Right ventricle myocardium inferior (tissue), 1 donor: ENCODE data around the gene ANXA8L1. TPM values are rescaled to one million over a fixed set of nuclear protein-coding genes. Genes with fewer than 3 reads are reported as not detected.
"Not testable (repeated sequence)": the region's sequence is repeated elsewhere in the genome, so short reads cannot be mapped to it uniquely, and the experiment has no call there.

Source experiments
- ATAC-seq: fragments of 200-7000 bp; cut with Tn5 transposase; one replicate; pipeline ENCODE4 v1.9.1; 2020; ENCODE audit warnings: mild to moderate bottlenecking, moderate library complexity
- DNase-seq: peaks from one replicate; pipeline ENCODE4 v3.0.0; 2021; ENCODE audit errors: missing footprints
- intact Hi-C: fragments of 100-400 bp; cut with DNase I; formaldehyde crosslinking; loops from one replicate; pipeline ENCODE4 v1.11.0; 2022
- long read RNA-seq: library from polyadenylated mRNA; unstranded; transcript quantifications from one replicate; pipeline ENCODE4 v2.0.0, GENCODE V29; 2021
- total RNA-seq: library from RNA; stranded (reverse); fragmentation: NEBNext Ultra II Directional; extraction: Animal tissue kit (Norgen Biotek cat#: 25700); gene quantifications from one replicate; pipeline ENCODE4 v1.2.1, GENCODE V29; 2021
- donor health status: DM: no; HTN: yes; CAD: no; lungs with severe emphysema.

The ANXA8L1 gene
- total RNA-seq = 0.68 TPM
- long read RNA-seq, partial matches to known transcripts = 0 of 2 reads
- long read RNA-seq, other reads (novel, unspliced or antisense) = 1 of 2 reads

GRCh38 chr10:46375406-46375805 is at the start of gene ANXA8L1:
ANXA8L1 (plus strand) TSS chr10:46375776; CDS start chr10:46375852, 76 bp downstream.
- intact Hi-C loops, DNase-seq: not testable (repeated sequence)
- ATAC-seq = peak; percentile 29

GRCh38 chr10:46326066-46326465 is 49.5 kb upstream of the ANXA8L1 start:
- ATAC-seq = no peak
- DNase-seq = no peak
- intact Hi-C loops = loop anchor here (10.0 kb wide), 1 partner anchor 91 kb away; no protein-coding TSS in a partner anchor

GRCh38 chr10:46326971-46327370 is 48.6 kb upstream of the ANXA8L1 start:
- ATAC-seq (no peak), DNase-seq (no peak)
- intact Hi-C loops = loop anchor here (10.0 kb wide), 1 partner anchor 92 kb away; no protein-coding TSS in a partner anchor

- DNase-seq (no peak), ATAC-seq (no peak)
- intact Hi-C loops = loop anchor here (10.0 kb wide), 1 partner anchor 93 kb away; no protein-coding TSS in a partner anchor
Measured at GRCh38 chr10:46327685-46328084, 47.9 kb upstream of the ANXA8L1 start.

GRCh38 chr10:46328853-46329689 is 46.5 kb upstream of the ANXA8L1 start:
- ATAC-seq = no peak
- no peak for DNase-seq

GRCh38 chr10:46329690-46330016 is 45.9 kb upstream of the ANXA8L1 start:
- intact Hi-C loops = loop anchor here (10.0 kb wide), 1 partner anchor 95 kb away; no protein-coding TSS in a partner anchor
- ATAC-seq (no peak), DNase-seq (no peak)

More at GRCh38 chr10:46328853-46329689, 46.5 kb upstream of the ANXA8L1 start:
- intact Hi-C loops = loop anchor here (10.0 kb wide), 1 partner anchor 94 kb away; no protein-coding TSS in a partner anchor

- no peak for DNase-seq
- ATAC-seq = no peak
- intact Hi-C loops = no loop called here
Measured at GRCh38 chr10:46330894-46331293, 44.7 kb upstream of the ANXA8L1 start.

- ATAC-seq, DNase-seq, intact Hi-C loops: not testable (repeated sequence)
Measured at GRCh38 chr10:46365484-46365883, 10.1 kb upstream of the ANXA8L1 start.

GRCh38 chr10:46367209-46367608 is 8.4 kb upstream of the ANXA8L1 start:
- ATAC-seq, intact Hi-C loops, DNase-seq: not testable (repeated sequence)

GRCh38 chr10:46367666-46368240 is 7.8 kb upstream of the ANXA8L1 start:
- intact Hi-C loops, DNase-seq, ATAC-seq: not testable (repeated sequence)

GRCh38 chr10:46368956-46369355 is 6.6 kb upstream of the ANXA8L1 start:
- DNase-seq, ATAC-seq, intact Hi-C loops: not testable (repeated sequence)

- DNase-seq, intact Hi-C loops, ATAC-seq: not testable (repeated sequence)
Measured at GRCh38 chr10:46374410-46374809, 1.2 kb upstream of the ANXA8L1 start.

- intact Hi-C loops, DNase-seq: not testable (repeated sequence)
- peak; percentile 85 for ATAC-seq
Measured at GRCh38 chr10:46377022-46377421, 1.4 kb downstream of the ANXA8L1 start.

- DNase-seq, intact Hi-C loops: not testable (repeated sequence)
- ATAC-seq = peak; percentile 26
Measured at GRCh38 chr10:46377651-46378050, 2.1 kb downstream of the ANXA8L1 start.

- DNase-seq, ATAC-seq, intact Hi-C loops: not testable (repeated sequence)
Measured at GRCh38 chr10:46378108-46378507, 2.5 kb downstream of the ANXA8L1 start.

GRCh38 chr10:46379233-46379848 is 3.8 kb downstream of the ANXA8L1 start:
- ATAC-seq, intact Hi-C loops, DNase-seq: not testable (repeated sequence)

GRCh38 chr10:46385858-46386257 is 10.3 kb downstream of the ANXA8L1 start:
- DNase-seq, ATAC-seq, intact Hi-C loops: not testable (repeated sequence)

- intact Hi-C loops, DNase-seq, ATAC-seq: not testable (repeated sequence)
Measured at GRCh38 chr10:46386694-46387093, 11.1 kb downstream of the ANXA8L1 start.
